ENCODE results near the gene TFPI2. TPM values are rescaled to one million over a fixed set of nuclear protein-coding genes. Genes with fewer than 3 reads are reported as not detected.

Gene TFPI2
- total RNA-seq, 1 donor from 2014 or later = 1.3 TPM

GRCh38 chr7:93858857-93859256, 31.7 kb downstream of the TFPI2 start:
- DNase-seq (ENCODE audit: low spot score) = no peak

GRCh38 chr7:93856323-93856722, 34.2 kb downstream of the TFPI2 start:
- DNase-seq (ENCODE audit: low spot score) = no peak

GRCh38 chr7:93855797-93856196, 34.8 kb downstream of the TFPI2 start:
- no peak for DNase-seq (ENCODE audit: low spot score)

- no peak for DNase-seq (ENCODE audit: low spot score)
Observed at GRCh38 chr7:93854480-93854879, 36.1 kb downstream of the TFPI2 start.

GRCh38 chr7:93851536-93851935, 39.0 kb downstream of the TFPI2 start:
- DNase-seq (ENCODE audit: low spot score) = no peak

- DNase-seq (ENCODE audit: low spot score) = no peak
Observed at GRCh38 chr7:93843260-93843659, 47.3 kb downstream of the TFPI2 start.

GRCh38 chr7:93838966-93839365, 51.6 kb downstream of the TFPI2 start:
- DNase-seq (ENCODE audit: low spot score) = no peak

- DNase-seq (ENCODE audit: low spot score) = no peak
Observed at GRCh38 chr7:93837245-93837644, 53.3 kb downstream of the TFPI2 start.

- no peak for DNase-seq (ENCODE audit: low spot score)
Observed at GRCh38 chr7:93836116-93836515, 54.4 kb downstream of the TFPI2 start.

- DNase-seq (ENCODE audit: low spot score) = no peak
Observed at GRCh38 chr7:93835702-93836101, 54.9 kb downstream of the TFPI2 start.

Other genes starting within 250 kb of the TFPI2 start
- 0.70 TPM for gene GNGT1, start 15.8 kb upstream of the TFPI2 start, total RNA-seq
- 9.1 TPM for gene GNG11, start 31.0 kb upstream of the TFPI2 start, total RNA-seq
- gene BET1, start 113.6 kb upstream of the TFPI2 start, total RNA-seq = 21.9 TPM

All from ureter (tissue), 1 donor.